H1 (cell line): Measurements from ENCODE around the gene USP24. TPM values are rescaled to one million over a fixed set of nuclear protein-coding genes. Genes with fewer than 3 reads are reported as not detected.

Source experiments
- CTCF ChIA-PET: fragments of 300-600 bp; sonication (Branson Sonifier 250); formaldehyde crosslinking; loops from one replicate; lab custom pipeline; 2021; ENCODE audit not compliant: partially characterized antibody; lab: Charles Lee
- POLR2A ChIA-PET: fragments of 300-600 bp; sonication (Branson Sonifier 250); formaldehyde crosslinking; loops from one replicate; lab custom pipeline; 2021; ENCODE audit warnings: inconsistent platforms; ENCODE audit not compliant: partially characterized antibody; lab: Charles Lee
- DNase-seq, 2 experiments: peaks; one replicate each; pipeline versions ENCODE4 v3.0.0 to v3.0.0-alpha.2; 2010 to 2022; ENCODE audit warnings: low spot score in 2 of 2, low read depth in 1 of 2, mixed read lengths in 1 of 2
- FAIRE-seq: peaks from 2 replicates; lab custom pipeline; 2011; peaks lifted over from hg19 to GRCh38; lab: Jason Lieb, UNC
- H2AFZ ChIP-seq: 2 replicates; pipeline ENCODE4 v1.8.1; 2012; ENCODE audit warnings: low read length, inconsistent platforms
- H2AK5ac ChIP-seq: 2 replicates; pipeline ENCODE4 v1.6.1; 2013; ENCODE audit warnings: low read depth, low read length
- H2BK120ac ChIP-seq: replicated peaks from 2 replicates; pipeline ENCODE3; 2013; ENCODE audit warnings: low read depth, low read length, inconsistent platforms
- H2BK12ac ChIP-seq: 2 replicates; pipeline ENCODE4 v1.6.1; 2013; ENCODE audit warnings: low read depth, low read length
- H2BK15ac ChIP-seq: 2 replicates; pipeline ENCODE4 v1.6.1; 2013; ENCODE audit warnings: low read length
- H2BK20ac ChIP-seq: 2 replicates; pipeline ENCODE4 v1.6.1; 2013; ENCODE audit warnings: low read length
- H2BK5ac ChIP-seq: 2 replicates; pipeline ENCODE4 v1.6.1; 2013; ENCODE audit warnings: low read depth, low read length
- H3K14ac ChIP-seq: 2 replicates; pipeline ENCODE4 v1.6.1; 2013; ENCODE audit warnings: inconsistent platforms; ENCODE audit not compliant: insufficient read length
- H3K18ac ChIP-seq: 2 replicates; pipeline ENCODE4 v1.6.1; 2013; ENCODE audit warnings: low read length; ENCODE audit errors: extremely low read depth
- H3K23ac ChIP-seq: 2 replicates; pipeline ENCODE4 v1.6.1; 2013; ENCODE audit warnings: inconsistent platforms; ENCODE audit not compliant: insufficient read length
- H3K23me2 ChIP-seq: 2 replicates; pipeline ENCODE4 v1.6.1; 2013; ENCODE audit warnings: low read depth, low read length
- H3K27ac ChIP-seq: 2 replicates; pipeline ENCODE4 v1.6.1; 2011; ENCODE audit warnings: low read depth, low read length, inconsistent platforms
- H3K27me3 ChIP-seq, 4 experiments: replicated peaks in 1 of 4; 1 replicate in 1 of 4; 2 replicates in 3 of 4; pipeline versions ENCODE4 v1.6.1 to v1.8.1; 2011 to 2013; ENCODE audit warnings: low read length in 3 of 4, mild to moderate bottlenecking in 3 of 4, inconsistent platforms in 2 of 4, mixed read lengths in 2 of 4, moderate library complexity in 1 of 4; ENCODE audit not compliant: control insufficient read depth in 3 of 4, insufficient read depth in 3 of 4; ENCODE audit errors: extremely low read depth in 1 of 4
- H3K36me3 ChIP-seq, 4 experiments: 2 replicates each; pipeline versions ENCODE4 v1.6.1 to v1.8.1; 2011 to 2013; ENCODE audit warnings: mild to moderate bottlenecking in 4 of 4, low read length in 3 of 4, moderate library complexity in 2 of 4, control low read depth in 1 of 4, inconsistent platforms in 1 of 4; ENCODE audit not compliant: insufficient read depth in 4 of 4, control insufficient read depth in 2 of 4
- H3K4ac ChIP-seq: replicated peaks from 2 replicates; pipeline ENCODE3; 2013; ENCODE audit warnings: low read length, low read depth, mixed read lengths, inconsistent platforms; ENCODE audit not compliant: insufficient read length
- H3K4me1 ChIP-seq, 4 experiments: replicated peaks in 1 of 4; 1 replicate in 1 of 4; 2 replicates in 3 of 4; pipeline versions ENCODE4 v1.6.1 to v1.8.1; 2011 to 2013; ENCODE audit warnings: low read length in 3 of 4, inconsistent platforms in 2 of 4, mixed read lengths in 1 of 4; ENCODE audit not compliant: insufficient read depth in 4 of 4, control insufficient read depth in 3 of 4
- H3K4me2 ChIP-seq, 2 experiments: 2 replicates each; pipeline versions ENCODE4 v1.6.1 to v1.8.1; 2011 to 2013; ENCODE audit warnings: low read depth in 2 of 2, low read length in 2 of 2, control low read depth in 1 of 2, inconsistent platforms in 1 of 2, mild to moderate bottlenecking in 1 of 2; ENCODE audit not compliant: insufficient read depth in 1 of 2
- H3K4me3 ChIP-seq, 4 experiments: fragments of 200-600, 300-600 bp in 1 of 4; sonication (generic), shearing (Covaris generic), sonication (Bioruptor Twin) in 1 of 4; 2 replicates each; pipeline versions ENCODE4 v1.5.1 to v1.8.1; 2011 to 2016; ENCODE audit warnings: low read length in 4 of 4, low read depth in 3 of 4, control low read depth in 2 of 4, inconsistent platforms in 2 of 4, mild to moderate bottlenecking in 2 of 4, mixed read lengths in 1 of 4, moderate library complexity in 1 of 4; ENCODE audit not compliant: insufficient read depth in 2 of 4; ENCODE audit errors: extremely low read depth in 1 of 4
- H3K56ac ChIP-seq: replicated peaks from 2 replicates; pipeline ENCODE3; 2013; ENCODE audit warnings: low read depth, mild to moderate bottlenecking, mixed read lengths, low read length, inconsistent platforms; ENCODE audit not compliant: insufficient read length
- H3K79me1 ChIP-seq: 2 replicates; pipeline ENCODE4 v1.6.1; 2013; ENCODE audit warnings: low read depth, low read length, control low read depth
- H3K79me2 ChIP-seq, 2 experiments: 2 replicates each; pipeline versions ENCODE4 v1.6.1 to v1.8.1; 2012 to 2013; ENCODE audit warnings: low read length in 2 of 2, mild to moderate bottlenecking in 2 of 2, inconsistent platforms in 1 of 2; ENCODE audit not compliant: insufficient read depth in 2 of 2, control insufficient read depth in 1 of 2
- H3K9ac ChIP-seq, 4 experiments: replicated peaks in 1 of 4; 1 replicate in 1 of 4; 2 replicates in 3 of 4; pipeline versions ENCODE4 v1.6.1 to v1.8.1; 2011 to 2013; ENCODE audit warnings: low read depth in 3 of 4, low read length in 3 of 4, control low read depth in 2 of 4, mild to moderate bottlenecking in 2 of 4, moderate library complexity in 2 of 4, inconsistent platforms in 1 of 4; ENCODE audit errors: extremely low read depth in 1 of 4
- H3K9me3 ChIP-seq, 2 experiments: 2 replicates each; pipeline versions ENCODE4 v1.6.1 to v1.8.1; 2012 to 2013; ENCODE audit warnings: mild to moderate bottlenecking in 2 of 2, moderate library complexity in 2 of 2, control low read depth in 1 of 2, inconsistent platforms in 1 of 2, low read depth in 1 of 2, low read length in 1 of 2, mixed read lengths in 1 of 2; ENCODE audit not compliant: insufficient read depth in 2 of 2
- H4K20me1 ChIP-seq, 2 experiments: replicated peaks in 1 of 2; 2 replicates each; pipeline versions ENCODE3 to v1.8.1; 2011 to 2013; ENCODE audit warnings: inconsistent platforms in 2 of 2, low read length in 2 of 2, mild to moderate bottlenecking in 1 of 2; ENCODE audit not compliant: insufficient read depth in 2 of 2, control insufficient read depth in 1 of 2
- H4K5ac ChIP-seq: 2 replicates; pipeline ENCODE4 v1.6.1; 2013; ENCODE audit warnings: low read length, low read depth, mixed read lengths, inconsistent platforms; ENCODE audit not compliant: insufficient read length
- H4K8ac ChIP-seq: 2 replicates; pipeline ENCODE4 v1.8.0; 2013; ENCODE audit warnings: mild to moderate bottlenecking, moderate library complexity, low read length, inconsistent platforms; ENCODE audit not compliant: insufficient read depth; ENCODE audit errors: extremely low read depth
- H4K91ac ChIP-seq: replicated peaks from 2 replicates; pipeline ENCODE3; 2013; ENCODE audit warnings: low read length, mixed read lengths, inconsistent platforms; ENCODE audit not compliant: insufficient read length
- BCL11A ChIP-seq, 2 experiments: IDR thresholded peaks; one replicate each; pipeline ENCODE4 v1.6.1; 2011; ENCODE audit warnings: low read depth in 2 of 2, low read length in 2 of 2, mild to moderate bottlenecking in 2 of 2
- CEBPB ChIP-seq: IDR thresholded peaks from 2 replicates; pipeline ENCODE4 v1.6.1; 2012; ENCODE audit warnings: low read depth, low read length
- CHD1 ChIP-seq: IDR thresholded peaks from 2 replicates; pipeline ENCODE4 v1.6.1; 2012; ENCODE audit warnings: low read depth, low read length, improper control_type of control experiment
- CHD2 ChIP-seq: IDR thresholded peaks from 2 replicates; pipeline ENCODE4 v1.6.1; 2012; ENCODE audit warnings: low read length, improper control_type of control experiment
- EP300 ChIP-seq, 2 experiments: IDR thresholded peaks; 1 replicate in 1 of 2; 2 replicates in 1 of 2; pipeline ENCODE4 v1.6.1; 2011 to 2012; ENCODE audit warnings: low read depth in 2 of 2, low read length in 2 of 2, mild to moderate bottlenecking in 2 of 2, borderline replicate concordance in 1 of 2, inconsistent platforms in 1 of 2, moderate library complexity in 1 of 2
- JUND ChIP-seq: IDR thresholded peaks from 2 replicates; pipeline ENCODE4 v1.6.1; 2011; ENCODE audit warnings: mild to moderate bottlenecking, improper control_type of control experiment, low read length
- KDM4A ChIP-seq: IDR thresholded peaks from one replicate; pipeline ENCODE4 v1.7.1; 2012; ENCODE audit warnings: low read depth, mild to moderate bottlenecking, moderate library complexity, low read length, inconsistent platforms; ENCODE audit not compliant: severe bottlenecking
- POLR2AphosphoS5 ChIP-seq: IDR thresholded peaks from 2 replicates; pipeline ENCODE4 v1.6.1; 2011; ENCODE audit warnings: low read depth, low read length
- RFX5 ChIP-seq: IDR thresholded peaks from 2 replicates; pipeline ENCODE4 v1.6.1; 2011; ENCODE audit warnings: low read depth, low read length, improper control_type of control experiment, borderline replicate concordance
- SIRT6 ChIP-seq: IDR thresholded peaks from one replicate; pipeline ENCODE4 v1.7.1; 2012; ENCODE audit warnings: low read length, inconsistent platforms
- SP2 ChIP-seq: IDR thresholded peaks from 2 replicates; pipeline ENCODE4 v1.6.1; 2012; ENCODE audit warnings: mild to moderate bottlenecking, low read length, inconsistent platforms
- SUZ12 ChIP-seq: fragments of 200-600 bp; sonication (generic); IDR thresholded peaks from 2 replicates; pipeline ENCODE4 v1.6.1; 2012; ENCODE audit warnings: mild to moderate bottlenecking, inconsistent platforms, low read length, moderate library complexity, mixed read lengths
- TAF7 ChIP-seq: optimal IDR thresholded peaks from 2 replicates; pipeline ENCODE3; 2011; ENCODE audit warnings: low read depth, mild to moderate bottlenecking, inconsistent platforms, low read length, moderate library complexity, borderline replicate concordance
- WGBS, 2 experiments: shearing (Covaris generic) in 1 of 2; methylation state at CpG; one replicate each; pipeline versions ENCODE4 v1.1.6 to v1.1.7; 2013 to 2015; ENCODE audit warnings: low lambda C conversion rate in 2 of 2, mixed read lengths in 2 of 2, inconsistent platforms in 1 of 2, low coverage in 1 of 2, missing lambda C conversion rate in 1 of 2; ENCODE audit not compliant: insufficient replicate concordance in 2 of 2, insufficient coverage in 1 of 2, insufficient read length in 1 of 2; ENCODE audit errors: extremely low coverage in 1 of 2, missing lambda C conversion rate in 1 of 2; 5-methylcytosine and 5-hydroxymethylcytosine counted together
- polyA plus RNA-seq, 7 experiments: library from polyadenylated mRNA; depleted of rRNA in 3 of 7; stranded (reverse) in 5 of 7; unstranded in 2 of 7; fragments of >200 nt in 5 of 7; fragments of 200-250 nt in 2 of 7; gene quantifications; 1 replicate in 5 of 7; 2 replicates in 1 of 7; 4 replicates in 1 of 7; pipeline versions ENCODE4 v1.2.1 to v1.2.3, GENCODE V29; 2011 to 2013; ENCODE audit warnings: missing spikeins in 2 of 7, mixed read lengths in 2 of 7
- total RNA-seq: library from RNA; stranded (reverse); fragmentation: NEBNext Ultra II Directional; extraction: Animal tissue kit (Norgen Biotek cat#: 25700); gene quantifications from 2 replicates; pipeline ENCODE4 v1.2.1, GENCODE V29; 2021

Gene USP24
- total and polyA plus RNA-seq, 2 of the 8 experiments (the other 6 are each of a cell fraction or from before 2014, with no cell fraction given), result 11.1 to 34.6 TPM

DNA sequence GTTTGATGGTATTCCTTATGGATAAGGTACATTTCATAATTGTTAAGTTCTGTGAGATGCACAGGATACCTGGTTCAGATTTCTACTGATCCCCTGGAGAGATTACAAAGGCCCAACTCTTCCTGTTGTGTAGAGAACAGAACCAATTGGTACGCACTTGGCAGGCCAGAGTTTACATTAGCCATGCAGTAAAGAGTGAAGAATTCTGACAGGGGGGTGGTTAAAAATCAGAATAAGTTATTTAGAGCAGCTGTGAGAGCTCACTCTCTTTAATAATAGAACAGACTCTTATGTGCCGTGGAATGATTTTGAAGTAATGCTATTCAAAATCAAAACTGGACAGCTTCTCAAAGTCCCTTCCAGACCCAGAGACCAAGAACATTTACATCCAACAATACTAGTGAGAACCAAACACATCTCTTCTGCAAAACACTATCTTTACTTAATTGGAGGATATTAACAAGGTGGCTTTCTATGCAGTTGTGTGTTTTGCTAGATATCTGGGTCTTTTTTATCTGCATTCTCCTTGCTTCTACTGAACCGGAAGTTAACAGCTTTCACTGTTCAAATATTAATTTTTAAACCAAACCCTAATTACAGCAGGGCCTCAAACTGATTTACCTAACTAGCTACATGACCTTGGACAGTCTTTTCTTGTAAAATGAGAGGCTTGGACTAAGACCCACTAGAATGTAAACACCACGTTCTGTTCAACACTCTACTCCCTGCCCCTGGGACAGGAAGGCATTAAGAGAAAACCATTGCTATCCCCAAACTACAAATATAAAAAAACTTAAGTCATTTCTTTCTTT is 4.0 kb downstream of the USP24 start:
- Histone ChIP-seq H2BK15ac (no peak overlapping the region), H3K9me3 (no peaks in the 10 kb centered on the region), H4K91ac (no peak overlapping the region), H3K4me1 (peaks cover 0 to 14% (median 8%) of the 10 kb centered on the region in 4 experiments; a peak in 6 of 7 replicates), H2BK12ac (no peak overlapping the region), H4K8ac (no peak overlapping the region), H3K9ac (no peak overlapping the region), H3K36me3 (no peaks in the 10 kb centered on the region; a peak in 1 of 8 replicates), H3K14ac (no peak overlapping the region), H2AK5ac (no peak overlapping the region), H3K4ac (no peak overlapping the region), H2BK20ac (no peak overlapping the region), H3K23ac (no peak overlapping the region), H3K27ac (no peak overlapping the region), H3K4me2 (no peak overlapping the region; a peak in 2 of 4 replicates), H3K79me1 (peaks cover 2% of the 10 kb centered on the region; the same call in 1 of the 2 replicates), H3K79me2 (peaks cover 4 to 78% of the 10 kb centered on the region in 2 experiments; a peak in 2 of 4 replicates), H3K4me3 (no peak overlapping the region), H2BK5ac (no peak overlapping the region), H2BK120ac (no peak overlapping the region), H3K56ac (no peak overlapping the region), H4K5ac (no peak overlapping the region), H3K23me2 (peaks cover 16% of the 10 kb centered on the region), H3K27me3 (peaks cover 0 to 3% (median 0%) of the 10 kb centered on the region in 4 experiments; a peak in 1 of 7 replicates), H2AFZ (no peak overlapping the region), H4K20me1 (peaks cover 9 to 11% of the 10 kb centered on the region in 2 experiments), H3K18ac (no peak overlapping the region)
- FAIRE-seq (no peak), DNase-seq (no peak)
- 87% methylated on average over 4 of the region's 4 CpGs; no CpG with 5 or more reads in 1 of the 2 experiments for WGBS, 2 experiments
- CTCF ChIA-PET, result interaction anchor here (1.0 to 3.3 kb wide), 3 partner anchors 10 to 68 kb away, joined by 3 to 13 read pairs (median 3); no protein-coding TSS in a partner anchor
- POLR2A ChIA-PET, result interaction anchor here (1.1 kb wide), 1 partner anchor 18 kb away, joined by 3 read pairs; no protein-coding TSS in a partner anchor
- TF ChIP-seq JUND (no peak), SP2 (no peak), RFX5 (no peak), CEBPB (no peak), BCL11A (IDR thresholded peaks at IDR 0.05; ENCODE audit: low read depth in 2 of 2, low read length in 2 of 2) (no peak), TAF7 (no peak), SIRT6 (no peak), SUZ12 (no peak), CHD1 (no peak), EP300 (IDR thresholded peaks at IDR 0.05; ENCODE audit: borderline replicate concordance in 1 of 2, low read depth in 2 of 2, low read length in 2 of 2) (no peak), CHD2 (no peak), KDM4A (no peak), POLR2AphosphoS5 (no peak)
